Tibial artery (tissue), 4 donors: ENCODE data around the gene LDLR.
A peak's percentile ranks its signal among the peaks of the same experiment; 100 is the strongest.

Experiments used
- DNase-seq, 2 donors: peaks; one replicate each; pipeline ENCODE4 v3.0.0-alpha.2; 2019
- H3K27ac ChIP-seq, 2 donors: fragments of 200-600 bp; sonication (generic) in 1 of 2; 1 replicate in 1 of 2; 2 replicates in 1 of 2; pipeline ENCODE4 v1.5.1; 2018 to 2019; ENCODE audit warnings: mild to moderate bottlenecking in 1 of 2
- H3K27me3 ChIP-seq, 2 donors: fragments of 200-600 bp; sonication (generic) in 1 of 2; one replicate each; pipeline versions ENCODE4 v1.5.1 to v1.6.0; 2016 to 2019
- H3K36me3 ChIP-seq, 3 donors: fragments of 200-600 bp; sonication (generic) in 2 of 3; one replicate each; pipeline ENCODE4 v1.5.1; 2016 to 2019; ENCODE audit warnings: mild to moderate bottlenecking in 2 of 3
- H3K4me1 ChIP-seq, 4 donors: fragments of 200-600 bp; sonication (generic) in 2 of 4; 1 replicate in 3 of 4; 2 replicates in 1 of 4; pipeline ENCODE4 v1.5.1; 2016 to 2019
- H3K4me3 ChIP-seq, 2 donors: fragments of 200-600 bp; sonication (generic) in 1 of 2; 1 replicate in 1 of 2; 2 replicates in 1 of 2; pipeline ENCODE4 v1.5.1; 2018 to 2019; ENCODE audit warnings: mild to moderate bottlenecking in 2 of 2
- H3K9me3 ChIP-seq, 3 donors: fragments of 200-600 bp; sonication (generic) in 1 of 3; one replicate each; pipeline ENCODE4 v1.5.1; 2016 to 2019
- intact Hi-C: fragments of 100-400 bp; cut with DNase I; formaldehyde crosslinking; loops from one replicate; pipeline ENCODE4 v1.15.0; 2023; ENCODE audit warnings: low total_unique reads
- TF ChIP-seq, protein P1 (sequence below), 2 experiments: fragments of 200-600 bp in 1 of 2; fragments of 450-650 bp in 1 of 2; IDR thresholded peaks; one replicate each; pipeline ENCODE4 v1.5.1; 2017 to 2019; ENCODE audit warnings: antibody characterized with exemption in 2 of 2, mild to moderate bottlenecking in 1 of 2, moderate library complexity in 1 of 2

The LDLR gene

DNA sequence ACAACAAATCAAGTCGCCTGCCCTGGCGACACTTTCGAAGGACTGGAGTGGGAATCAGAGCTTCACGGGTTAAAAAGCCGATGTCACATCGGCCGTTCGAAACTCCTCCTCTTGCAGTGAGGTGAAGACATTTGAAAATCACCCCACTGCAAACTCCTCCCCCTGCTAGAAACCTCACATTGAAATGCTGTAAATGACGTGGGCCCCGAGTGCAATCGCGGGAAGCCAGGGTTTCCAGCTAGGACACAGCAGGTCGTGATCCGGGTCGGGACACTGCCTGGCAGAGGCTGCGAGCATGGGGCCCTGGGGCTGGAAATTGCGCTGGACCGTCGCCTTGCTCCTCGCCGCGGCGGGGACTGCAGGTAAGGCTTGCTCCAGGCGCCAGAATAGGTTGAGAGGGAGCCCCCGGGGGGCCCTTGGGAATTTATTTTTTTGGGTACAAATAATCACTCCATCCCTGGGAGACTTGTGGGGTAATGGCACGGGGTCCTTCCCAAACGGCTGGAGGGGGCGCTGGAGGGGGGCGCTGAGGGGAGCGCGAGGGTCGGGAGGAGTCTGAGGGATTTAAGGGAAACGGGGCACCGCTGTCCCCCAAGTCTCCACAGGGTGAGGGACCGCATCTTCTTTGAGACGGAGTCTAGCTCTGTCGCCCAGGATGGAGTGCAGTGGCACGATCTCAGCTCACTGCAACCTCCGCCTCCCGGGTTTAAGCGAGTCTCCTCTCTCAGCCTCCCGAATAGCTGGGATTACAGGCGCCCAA lies at the start of gene LDLR:
LDLR (plus strand) TSS at position 210 of the 760 bp plus-strand sequence; CDS start at position 296, 86 bp downstream.
- no peaks in the 10 kb centered on the region for H3K27me3 ChIP-seq
- peak within 1 kb of the TSS; percentile 59 to 78 for H3K4me3 ChIP-seq
- peak; percentile 82 to 93 for DNase-seq
- TF ChIP-seq, protein P1, sequence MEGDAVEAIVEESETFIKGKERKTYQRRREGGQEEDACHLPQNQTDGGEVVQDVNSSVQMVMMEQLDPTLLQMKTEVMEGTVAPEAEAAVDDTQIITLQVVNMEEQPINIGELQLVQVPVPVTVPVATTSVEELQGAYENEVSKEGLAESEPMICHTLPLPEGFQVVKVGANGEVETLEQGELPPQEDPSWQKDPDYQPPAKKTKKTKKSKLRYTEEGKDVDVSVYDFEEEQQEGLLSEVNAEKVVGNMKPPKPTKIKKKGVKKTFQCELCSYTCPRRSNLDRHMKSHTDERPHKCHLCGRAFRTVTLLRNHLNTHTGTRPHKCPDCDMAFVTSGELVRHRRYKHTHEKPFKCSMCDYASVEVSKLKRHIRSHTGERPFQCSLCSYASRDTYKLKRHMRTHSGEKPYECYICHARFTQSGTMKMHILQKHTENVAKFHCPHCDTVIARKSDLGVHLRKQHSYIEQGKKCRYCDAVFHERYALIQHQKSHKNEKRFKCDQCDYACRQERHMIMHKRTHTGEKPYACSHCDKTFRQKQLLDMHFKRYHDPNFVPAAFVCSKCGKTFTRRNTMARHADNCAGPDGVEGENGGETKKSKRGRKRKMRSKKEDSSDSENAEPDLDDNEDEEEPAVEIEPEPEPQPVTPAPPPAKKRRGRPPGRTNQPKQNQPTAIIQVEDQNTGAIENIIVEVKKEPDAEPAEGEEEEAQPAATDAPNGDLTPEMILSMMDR (IDR thresholded peaks at IDR 0.05): no peak
- H3K36me3 ChIP-seq: no peaks in the 10 kb centered on the region
- H3K4me1 ChIP-seq: peaks cover 0 to 78% (median 56%) of the 10 kb centered on the region in 4 donors
- intact Hi-C loops: loop anchor here (5.0 kb wide), 1 partner anchor 113 kb away; no protein-coding TSS in a partner anchor
- H3K9me3 ChIP-seq: no peaks in the 10 kb centered on the region
- peak within 1 kb of the TSS; percentile 95 to 99 for H3K27ac ChIP-seq

DNA sequence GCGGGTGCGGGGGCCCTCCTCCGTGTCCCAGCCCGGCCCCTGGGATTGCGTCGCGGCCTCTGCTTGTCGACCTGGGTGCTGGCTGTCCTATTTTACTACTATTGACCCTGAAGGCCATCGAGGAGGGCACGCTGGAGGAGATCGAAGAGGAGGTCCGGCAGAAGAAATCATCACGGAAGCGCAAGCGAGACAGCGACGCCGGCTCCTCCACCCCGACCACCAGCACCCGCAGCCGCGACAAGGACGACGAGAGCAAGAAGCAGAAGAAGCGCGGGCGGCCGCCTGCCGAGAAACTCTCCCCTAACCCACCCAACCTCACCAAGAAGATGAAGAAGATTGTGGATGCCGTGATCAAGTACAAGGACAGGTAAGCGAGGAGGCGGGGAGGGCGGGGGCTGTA lies 48.1 kb upstream of the LDLR start:
- intact Hi-C loops: loop anchor here (5.0 kb wide), 1 partner anchor 36 kb away; no protein-coding TSS in a partner anchor
- Histone ChIP-seq H3K27me3 (no peaks in the 10 kb centered on the region), H3K4me3 (no peak overlapping the region), H3K27ac (no peak overlapping the region), H3K9me3 (no peaks in the 10 kb centered on the region), H3K36me3 (peaks cover 26 to 82% (median 67%) of the 10 kb centered on the region in 3 donors), H3K4me1 (peaks cover 0 to 4% (median under 1%) of the 10 kb centered on the region in 4 donors)
- TF ChIP-seq, protein P1 (IDR thresholded peaks at IDR 0.05): no peak
- no peak for DNase-seq

DNA sequence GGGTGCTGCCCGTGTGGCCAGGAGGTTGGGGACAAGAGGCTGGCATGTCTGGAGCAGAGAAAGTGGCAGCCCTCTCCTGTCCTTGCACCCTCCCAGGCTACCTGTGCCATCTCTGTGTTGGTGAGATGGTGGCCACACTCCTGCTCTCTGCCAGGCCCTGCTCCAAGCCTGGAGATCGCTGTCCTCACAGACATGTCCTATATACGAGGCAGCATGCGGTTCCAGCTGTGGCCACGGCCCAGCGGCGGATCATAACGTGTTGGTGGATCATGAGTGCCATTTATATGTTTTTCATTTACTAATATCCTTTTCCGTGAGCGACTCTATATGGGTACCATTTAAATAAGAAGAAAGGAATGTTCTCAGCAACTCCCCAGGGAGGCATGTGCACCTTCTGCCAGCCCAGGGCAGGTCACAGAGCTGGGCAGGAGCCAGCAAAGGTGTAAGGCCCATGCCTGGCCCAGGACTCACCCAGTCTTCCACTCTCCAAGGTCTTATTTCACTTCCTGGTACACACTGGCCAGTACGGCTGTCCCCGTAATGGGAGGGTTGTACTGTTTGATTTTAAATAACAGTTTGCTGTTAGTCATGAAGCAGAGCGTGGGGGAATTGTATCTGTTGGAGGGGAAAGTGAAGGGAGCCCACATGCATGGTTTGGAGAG lies 47.2 kb upstream of the LDLR start:
- TF ChIP-seq, protein P1 (IDR thresholded peaks at IDR 0.05): no peak
- Histone ChIP-seq H3K27ac (no peak overlapping the region), H3K27me3 (no peaks in the 10 kb centered on the region), H3K4me1 (no peaks in the 10 kb centered on the region), H3K36me3 (peaks cover 26 to 80% (median 61%) of the 10 kb centered on the region in 3 donors), H3K4me3 (no peak overlapping the region), H3K9me3 (no peaks in the 10 kb centered on the region)
- no peak for DNase-seq
- intact Hi-C loops: loop anchor here (5.0 kb wide), 1 partner anchor 35 kb away; no protein-coding TSS in a partner anchor

DNA sequence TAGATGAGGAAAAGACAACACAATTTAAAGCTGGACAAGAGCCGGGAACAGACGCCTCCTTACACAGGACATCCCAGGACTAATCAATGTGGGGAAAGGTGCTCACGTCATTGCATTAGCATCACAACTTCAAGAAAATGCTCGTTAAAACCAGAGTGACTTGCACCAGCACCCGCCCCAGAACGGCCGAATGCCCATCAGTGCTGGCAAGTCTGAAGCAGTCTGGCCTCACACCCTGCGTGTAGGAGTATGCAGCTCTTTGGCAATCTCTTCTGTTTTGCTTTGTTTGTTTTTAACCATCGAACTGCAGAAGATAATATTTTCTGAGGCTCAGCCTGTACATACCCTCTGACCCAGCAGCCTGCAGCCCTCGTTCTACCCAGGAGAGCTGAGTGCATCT lies 44.8 kb upstream of the LDLR start:
- TF ChIP-seq, protein P1 (IDR thresholded peaks at IDR 0.05): no peak
- Histone ChIP-seq H3K36me3 (peaks cover 26 to 80% (median 52%) of the 10 kb centered on the region in 3 donors), H3K4me1 (no peaks in the 10 kb centered on the region), H3K27me3 (no peaks in the 10 kb centered on the region), H3K9me3 (no peaks in the 10 kb centered on the region), H3K27ac (no peak overlapping the region), H3K4me3 (no peak overlapping the region)
- intact Hi-C loops: loop anchor here (5.0 kb wide), 1 partner anchor 33 kb away; no protein-coding TSS in a partner anchor
- DNase-seq: no peak

DNA sequence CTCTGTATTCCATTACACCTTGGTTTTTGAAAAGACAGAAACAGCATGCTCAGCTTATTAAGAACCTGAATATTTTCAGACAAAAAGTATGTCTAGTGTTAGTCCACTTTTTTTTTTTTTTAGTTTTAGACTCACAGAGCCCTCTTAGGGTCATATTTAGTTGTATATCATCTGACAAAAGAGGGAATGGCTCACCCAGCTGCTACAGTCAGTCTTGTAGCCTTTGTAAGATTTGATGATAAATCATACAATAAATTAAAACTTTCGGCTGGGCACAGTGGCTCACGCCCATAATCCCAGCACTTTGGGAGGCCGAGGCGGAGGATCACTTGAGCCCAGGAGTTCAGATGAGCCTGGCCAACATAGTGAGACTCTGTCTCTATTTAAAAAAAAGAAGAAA lies 43.7 kb upstream of the LDLR start:
- Histone ChIP-seq H3K36me3 (peaks cover 26 to 78% (median 50%) of the 10 kb centered on the region in 3 donors), H3K4me3 (no peak overlapping the region), H3K9me3 (no peaks in the 10 kb centered on the region), H3K27ac (no peak overlapping the region), H3K27me3 (no peaks in the 10 kb centered on the region), H3K4me1 (peaks cover 0 to 8% (median 0%) of the 10 kb centered on the region in 4 donors)
- DNase-seq: no peak
- TF ChIP-seq, protein P1 (IDR thresholded peaks at IDR 0.05): no peak
- intact Hi-C loops: no loop called here
